Tibial artery (tissue), 4 donors: ENCODE results near the gene NHSL2.

Experiments
- DNase-seq, 2 donors: peaks; one replicate each; pipeline ENCODE4 v3.0.0-alpha.2; 2019
- H3K27ac ChIP-seq, 2 donors: fragments of 200-600 bp; sonication (generic) in 1 of 2; 1 replicate in 1 of 2; 2 replicates in 1 of 2; pipeline ENCODE4 v1.5.1; 2018 to 2019; ENCODE audit warnings: mild to moderate bottlenecking in 1 of 2
- H3K27me3 ChIP-seq, 2 donors: fragments of 200-600 bp; sonication (generic) in 1 of 2; one replicate each; pipeline versions ENCODE4 v1.5.1 to v1.6.0; 2016 to 2019
- H3K36me3 ChIP-seq, 3 donors: fragments of 200-600 bp; sonication (generic) in 2 of 3; one replicate each; pipeline ENCODE4 v1.5.1; 2016 to 2019; ENCODE audit warnings: mild to moderate bottlenecking in 2 of 3
- H3K4me1 ChIP-seq, 4 donors: fragments of 200-600 bp; sonication (generic) in 2 of 4; 1 replicate in 3 of 4; 2 replicates in 1 of 4; pipeline ENCODE4 v1.5.1; 2016 to 2019
- H3K4me3 ChIP-seq, 2 donors: fragments of 200-600 bp; sonication (generic) in 1 of 2; 1 replicate in 1 of 2; 2 replicates in 1 of 2; pipeline ENCODE4 v1.5.1; 2018 to 2019; ENCODE audit warnings: mild to moderate bottlenecking in 2 of 2
- H3K9me3 ChIP-seq, 3 donors: fragments of 200-600 bp; sonication (generic) in 1 of 3; one replicate each; pipeline ENCODE4 v1.5.1; 2016 to 2019
- CTCF ChIP-seq, 2 experiments: fragments of 200-600 bp in 1 of 2; fragments of 450-650 bp in 1 of 2; IDR thresholded peaks; one replicate each; pipeline ENCODE4 v1.5.1; 2017 to 2019; ENCODE audit warnings: antibody characterized with exemption in 2 of 2, mild to moderate bottlenecking in 1 of 2, moderate library complexity in 1 of 2
- intact Hi-C: fragments of 100-400 bp; cut with DNase I; formaldehyde crosslinking; loops from one replicate; pipeline ENCODE4 v1.15.0; 2023; ENCODE audit warnings: low total_unique reads

Gene NHSL2

GRCh38 chrX:72201836-72202536 is 291.3 kb downstream of the NHSL2 start:
- no peaks in the 10 kb centered on the region for H3K27me3 ChIP-seq
- no peak overlapping the region for H3K27ac ChIP-seq
- H3K4me1 ChIP-seq, result no peaks in the 10 kb centered on the region
- no peak for DNase-seq
- no peaks in the 10 kb centered on the region for H3K9me3 ChIP-seq
- TF ChIP-seq CTCF (IDR thresholded peaks at IDR 0.05), result no peak
- H3K4me3 ChIP-seq, result no peak overlapping the region
- peaks cover 0 to 18% (median 15%) of the 10 kb centered on the region in 3 donors for H3K36me3 ChIP-seq
- intact Hi-C loops, result no loop called here
